Hematopoietic multipotent progenitor cell treated with erythropoietin and hydrocortisone succinate and interleukin-3 and kit ligand, for 17 days (in vitro differentiated cells): Measurements from ENCODE around the gene CRY1.
"Not testable (repeated sequence)": the region's sequence is repeated elsewhere in the genome, so short reads cannot be mapped to it uniquely, and the experiment has no call there.

Experiments used
- DNase-seq: peaks from one replicate; pipeline ENCODE4 v3.0.0-alpha.2; 2015; ENCODE audit warnings: low spot score

The CRY1 gene

DNA sequence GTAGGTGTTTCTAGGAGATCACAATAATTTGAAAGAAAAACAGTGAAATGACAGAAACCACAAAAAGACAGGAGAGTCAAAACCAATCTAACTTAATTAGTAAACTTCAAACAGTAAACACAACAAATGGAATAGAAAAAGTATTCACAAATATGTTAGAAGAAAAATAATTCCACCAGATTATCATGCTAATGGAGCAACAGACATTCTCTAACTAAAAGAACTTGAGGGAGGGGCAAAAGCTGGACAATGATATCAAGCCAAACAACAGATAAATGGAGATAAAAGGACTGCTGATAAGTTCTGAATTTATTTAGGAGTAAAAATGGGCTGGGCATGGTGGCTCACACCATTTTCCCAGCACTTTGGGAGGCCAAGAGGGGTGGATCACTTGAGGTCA, 28.7 kb downstream of the CRY1 start:
- DNase-seq: no peak

DNA sequence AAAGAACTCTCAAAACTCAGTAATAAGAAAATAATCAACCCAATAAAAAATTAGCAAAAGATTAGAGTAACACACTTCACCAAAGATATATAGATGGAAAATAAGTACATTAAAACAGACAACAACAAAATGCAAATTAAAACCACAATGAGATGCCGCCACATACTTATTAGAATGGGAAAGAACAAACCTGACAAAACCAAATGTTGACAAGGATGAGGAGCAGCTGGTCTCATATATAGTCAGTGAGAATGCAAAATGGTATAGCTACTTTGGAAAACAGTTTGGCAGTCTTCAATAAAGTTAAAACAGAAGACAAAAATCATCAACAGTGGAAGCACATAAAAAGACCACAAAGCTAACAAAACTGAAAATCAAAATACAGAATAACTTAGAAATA, 29.1 kb downstream of the CRY1 start:
- DNase-seq: no peak

DNA sequence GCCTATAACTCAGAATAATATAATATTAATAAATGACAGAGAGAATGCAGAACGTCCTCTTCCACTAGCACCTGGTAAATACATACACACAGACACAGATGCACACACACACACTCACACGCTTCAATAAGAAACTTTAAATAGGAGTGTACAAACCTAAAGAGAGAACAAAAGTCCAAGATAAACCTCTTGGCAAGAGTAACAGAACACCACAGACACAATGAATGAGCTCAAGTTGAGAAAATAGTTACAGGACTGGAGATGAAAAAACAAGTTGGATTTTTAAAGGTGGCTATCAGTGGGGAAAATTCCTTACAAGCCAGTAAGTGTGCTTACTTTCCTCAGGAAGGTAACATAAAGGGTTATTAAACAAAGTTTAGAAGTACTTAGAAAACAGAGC, 35.2 kb downstream of the CRY1 start:
- DNase-seq: no peak

DNA sequence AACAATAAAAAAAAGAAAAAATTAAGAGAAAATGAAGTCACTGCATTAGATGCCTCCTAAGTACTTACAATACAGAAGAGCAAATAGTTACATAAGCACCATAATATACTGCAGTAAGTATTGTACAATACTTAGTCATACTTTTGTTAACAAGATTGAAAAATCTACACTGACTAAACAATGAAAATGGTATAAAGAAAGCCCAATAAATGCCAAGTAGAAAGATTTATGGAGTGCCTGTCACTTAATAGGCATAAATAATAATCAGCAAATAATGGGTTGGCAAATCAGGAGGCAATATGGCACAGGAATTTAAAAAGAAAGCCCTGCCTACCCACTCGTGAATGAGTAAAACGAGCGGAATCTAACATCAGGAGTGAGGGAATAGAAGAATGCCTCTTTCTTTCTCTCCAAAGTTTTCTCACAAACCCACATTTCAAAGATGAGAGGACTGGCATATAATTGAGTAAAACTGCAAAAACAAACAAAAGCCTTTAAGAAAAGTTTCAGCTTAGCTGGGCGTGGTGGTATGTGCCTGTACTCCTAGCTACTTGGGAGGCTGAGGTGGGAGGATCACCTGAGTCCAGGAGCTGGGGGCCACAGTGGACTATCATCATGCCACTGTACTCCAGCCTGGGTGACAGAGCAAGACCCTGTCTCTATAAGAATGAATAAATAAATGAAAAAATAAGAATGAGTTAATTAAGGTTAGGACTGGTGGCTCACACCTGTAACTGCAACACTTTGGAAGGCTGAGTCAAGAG, 36.1 kb downstream of the CRY1 start:
- DNase-seq: no peak

DNA sequence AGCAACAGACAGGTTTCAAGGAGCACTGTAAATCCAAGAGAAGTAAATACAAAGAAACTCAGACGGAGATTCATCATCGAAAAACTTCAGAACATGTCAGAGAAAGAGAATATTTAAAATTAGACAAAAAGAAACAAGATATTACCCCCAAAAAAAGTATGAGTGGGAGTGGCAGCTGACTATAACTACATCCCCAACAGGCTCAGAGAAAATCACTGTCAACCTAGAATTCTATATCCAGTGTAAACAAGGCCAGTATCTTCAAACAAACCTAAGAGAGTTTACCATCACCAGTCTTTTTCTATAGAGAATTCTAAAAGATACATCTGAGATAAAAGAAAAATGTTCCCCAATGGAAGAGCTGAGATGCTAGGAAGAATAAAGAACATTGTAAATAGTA, 39.6 kb downstream of the CRY1 start:
- no peak for DNase-seq

DNA sequence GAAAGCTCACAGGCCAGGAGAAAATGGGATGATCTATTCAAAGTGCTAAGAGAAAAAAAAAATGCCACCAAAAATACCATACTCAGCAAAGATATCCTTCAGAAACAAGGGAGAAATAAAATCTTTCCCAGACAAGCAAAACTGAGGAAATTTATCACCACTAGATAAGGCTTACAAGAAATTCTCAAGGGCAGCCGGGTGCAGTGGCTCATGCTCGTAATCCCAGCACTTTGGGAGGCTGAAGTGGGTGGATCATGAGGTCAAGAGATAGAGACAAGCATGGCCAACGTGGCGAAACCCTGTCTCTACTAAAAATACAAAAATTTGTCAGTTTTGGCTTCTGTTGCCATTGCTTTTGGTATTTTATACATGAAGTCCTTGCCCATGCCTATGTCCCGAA, 48.2 kb downstream of the CRY1 start:
- DNase-seq: no peak

DNA sequence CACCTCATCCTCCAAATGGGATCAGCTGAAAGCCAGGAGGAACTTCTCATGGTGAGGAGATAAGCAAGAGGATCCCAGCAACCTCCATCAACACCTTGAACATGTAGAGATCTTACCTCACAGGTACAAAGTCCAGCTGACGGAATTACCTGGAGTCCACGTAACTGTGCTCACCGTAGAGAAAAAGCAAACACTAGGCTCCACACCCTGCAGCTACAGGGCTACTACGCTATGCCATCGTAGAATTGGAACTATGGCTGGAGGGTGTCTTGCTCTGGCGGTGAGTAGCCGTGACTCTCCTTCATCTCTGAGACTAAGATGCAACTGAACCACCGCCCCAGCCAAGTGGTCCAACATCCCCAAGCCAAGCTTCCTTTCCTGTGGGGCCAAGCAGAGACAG, 50.5 kb downstream of the CRY1 start:
- no peak for DNase-seq

DNA sequence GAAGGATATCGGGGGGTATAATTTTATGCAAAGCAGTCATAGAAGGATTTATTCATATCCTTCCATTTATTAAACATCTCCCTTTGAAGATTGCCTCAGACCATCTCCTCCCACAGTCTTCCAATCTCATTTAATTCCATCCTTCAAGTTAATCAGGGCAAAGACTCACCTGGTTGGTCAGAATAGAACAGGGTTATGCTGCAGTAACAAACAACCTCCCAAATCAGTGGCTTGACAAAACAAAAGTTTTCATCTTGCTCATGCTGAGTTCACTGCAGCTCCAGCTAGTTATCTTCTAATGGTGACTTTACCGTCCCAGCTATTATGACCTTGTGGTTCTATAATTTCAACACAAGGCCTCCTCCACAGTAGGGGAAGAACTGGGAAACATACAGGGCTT, 57.6 kb downstream of the CRY1 start:
- no peak for DNase-seq

DNA sequence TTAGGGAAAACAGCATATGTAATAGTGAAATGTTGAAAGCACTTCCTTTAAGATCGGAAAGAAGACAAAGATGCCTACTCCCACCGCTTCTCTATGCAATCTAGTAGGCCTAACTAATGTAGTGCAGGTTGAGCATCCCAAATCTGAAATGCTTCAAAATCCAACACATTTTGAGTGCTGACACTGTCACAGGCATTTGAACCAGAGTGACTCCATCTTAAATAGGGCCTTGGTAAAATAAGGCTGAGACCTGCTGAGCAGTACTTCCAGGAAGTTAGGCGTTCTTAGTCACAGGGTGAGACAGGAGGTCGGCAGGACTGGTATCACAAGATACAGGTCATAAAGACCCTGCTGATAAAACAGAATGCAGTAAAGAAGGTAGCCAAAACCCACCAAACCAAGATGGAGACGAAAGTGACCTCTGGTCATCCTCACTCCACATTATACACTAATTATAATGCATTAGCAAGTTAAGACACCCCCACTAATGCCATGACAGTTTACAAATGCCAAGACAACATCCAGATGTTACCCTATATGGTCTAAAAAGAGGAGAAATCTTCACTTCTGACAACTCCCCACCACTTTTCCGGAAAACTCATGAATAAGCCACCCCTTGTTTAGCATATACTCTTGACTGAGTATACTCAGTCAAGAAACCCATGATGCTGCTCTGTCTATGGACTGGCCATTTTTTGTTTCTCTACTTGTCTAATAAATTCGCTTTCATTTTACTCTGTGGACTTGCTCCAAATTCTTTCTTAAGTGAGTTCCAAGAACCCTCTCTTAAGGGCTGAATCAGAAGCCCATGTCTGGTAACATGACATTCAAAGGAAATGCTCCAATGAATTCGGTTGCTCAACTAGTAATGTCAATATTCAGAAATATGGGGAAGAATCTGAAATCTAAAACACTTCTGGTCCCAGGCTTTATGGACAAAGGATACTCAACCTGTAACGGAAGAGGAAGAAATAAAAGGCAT, 59.3 kb downstream of the CRY1 start:
- DNase-seq: no peak

DNA sequence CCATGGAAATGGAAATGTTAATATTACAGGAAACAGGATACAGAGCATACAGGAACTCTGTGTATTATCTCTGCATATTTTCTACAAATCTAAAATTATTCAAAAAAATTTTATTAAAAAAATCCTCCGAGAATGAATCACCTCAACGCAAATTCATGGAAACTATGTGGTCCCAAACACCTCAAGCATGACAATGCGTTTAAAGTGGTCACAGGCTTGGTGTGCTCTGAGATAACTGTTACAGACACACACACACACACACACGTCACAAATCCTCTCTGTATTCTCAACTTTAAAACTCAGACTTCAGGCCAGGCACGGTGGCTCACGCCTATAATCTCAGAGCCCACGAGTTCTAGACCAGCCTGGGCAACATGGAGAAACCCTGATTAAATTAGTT, 61.1 kb downstream of the CRY1 start:
- DNase-seq: no peak

DNA sequence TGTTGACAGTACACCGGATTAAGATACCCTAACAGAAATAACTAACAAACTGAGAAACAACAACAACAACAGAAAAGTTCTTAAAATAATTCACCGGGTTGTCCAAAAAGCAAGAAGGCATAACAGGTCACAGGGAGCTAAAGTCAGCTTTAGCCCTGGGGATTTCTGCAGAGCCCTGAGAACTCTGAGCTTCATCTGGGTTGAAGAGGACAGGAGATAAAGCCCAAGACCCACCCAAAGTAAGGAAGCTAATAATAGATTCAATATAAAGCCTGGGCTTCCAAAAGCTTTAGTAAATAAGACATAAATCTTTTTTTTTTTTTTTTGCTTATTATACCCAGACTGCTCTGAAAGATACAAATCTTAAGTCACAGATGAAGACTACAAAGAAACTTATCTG, 62.3 kb downstream of the CRY1 start:
- DNase-seq: no peak

DNA sequence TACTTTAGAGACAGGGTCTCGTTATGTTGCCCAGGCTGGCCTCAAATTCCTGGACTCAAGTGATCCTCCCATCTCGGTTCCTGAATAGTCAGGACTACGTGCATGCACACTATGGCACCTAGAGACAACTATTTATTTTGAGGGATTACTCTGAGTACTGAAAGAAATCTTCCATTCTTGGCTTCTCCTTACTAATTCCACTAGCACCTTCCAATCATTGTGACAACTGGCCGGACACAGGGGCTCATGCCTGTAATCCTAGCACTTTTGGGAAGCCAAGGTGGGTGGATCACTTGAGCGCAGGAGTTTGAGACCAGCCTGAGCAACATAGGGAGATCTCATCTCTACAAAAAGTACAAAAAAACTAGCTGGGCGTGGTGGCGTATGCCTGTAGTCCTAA, 64.3 kb downstream of the CRY1 start:
- no peak for DNase-seq

DNA sequence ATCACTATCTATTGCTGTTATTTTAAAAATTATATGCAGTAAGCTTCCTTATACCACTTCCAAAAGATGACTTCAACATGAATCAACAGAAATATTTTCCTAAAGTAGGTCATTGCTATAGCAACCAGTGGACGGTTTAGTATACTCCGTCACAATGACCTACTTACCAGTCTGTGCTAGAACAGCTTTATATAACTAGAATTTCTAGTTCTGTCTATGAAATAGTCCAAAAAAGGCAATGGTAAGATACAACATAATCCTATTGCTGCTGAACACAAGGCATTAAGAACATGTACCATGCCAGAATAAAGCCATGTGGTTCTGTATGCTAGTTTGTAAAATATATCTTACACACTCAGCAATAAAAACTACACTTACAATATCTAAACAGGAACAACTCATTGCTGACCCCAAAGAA, 65.7 kb downstream of the CRY1 start:
- DNase-seq: no peak

DNA sequence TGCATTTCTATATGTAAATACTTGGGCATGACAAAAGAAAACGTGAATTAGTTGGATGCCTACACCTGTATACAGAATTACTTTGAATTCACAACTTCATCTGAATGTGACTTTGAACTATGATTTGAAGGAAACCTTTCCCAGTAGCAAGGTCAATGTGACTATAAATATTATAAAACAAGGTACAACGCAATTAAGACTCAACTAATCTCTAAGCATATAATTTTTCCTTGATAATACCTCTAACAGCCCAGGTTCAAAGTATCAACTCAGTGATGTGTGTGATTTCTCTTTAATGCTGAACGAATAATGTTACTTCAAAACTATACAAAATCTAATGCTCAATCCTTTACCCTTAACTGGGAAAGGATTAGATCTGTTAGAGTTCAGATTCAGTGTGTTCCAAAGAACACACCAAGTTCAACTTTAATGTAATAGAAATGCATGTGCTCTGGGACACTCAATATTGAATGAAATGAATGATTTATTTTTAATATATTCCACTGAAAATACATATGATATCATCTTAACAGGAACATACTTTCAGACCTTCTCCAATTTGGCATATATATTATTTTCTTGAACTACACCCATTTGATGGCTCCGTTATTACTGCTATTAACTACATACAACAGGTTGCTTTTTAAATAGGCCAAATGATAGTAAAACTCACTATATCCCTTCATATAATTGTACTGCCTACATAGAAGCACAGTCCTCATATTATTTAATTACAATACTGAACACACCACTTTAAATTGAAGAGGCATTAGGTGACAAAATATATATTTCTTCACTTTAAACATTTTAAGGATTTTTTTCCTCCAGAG, 66.3 kb downstream of the CRY1 start:
- no peak for DNase-seq

DNA sequence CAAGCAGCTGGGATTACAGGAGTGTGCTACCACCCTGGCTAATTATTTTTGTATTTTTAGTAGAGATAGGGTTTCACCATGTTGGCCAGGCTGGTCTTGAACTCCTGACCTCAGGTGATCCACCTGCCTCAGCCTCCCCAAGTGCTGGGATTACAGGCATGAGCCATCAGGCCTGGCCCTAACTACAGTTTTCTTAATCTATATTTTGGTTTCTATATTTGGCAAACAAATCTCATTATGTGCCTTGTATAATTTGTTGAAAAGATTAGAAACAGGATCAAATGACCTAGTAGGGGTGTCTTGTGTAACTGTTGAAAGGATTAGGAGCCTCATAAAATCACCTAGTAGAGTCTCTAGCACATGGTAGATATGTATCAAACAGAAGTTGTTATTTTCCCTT, 67.0 kb downstream of the CRY1 start:
- not testable (repeated sequence) for DNase-seq

DNA sequence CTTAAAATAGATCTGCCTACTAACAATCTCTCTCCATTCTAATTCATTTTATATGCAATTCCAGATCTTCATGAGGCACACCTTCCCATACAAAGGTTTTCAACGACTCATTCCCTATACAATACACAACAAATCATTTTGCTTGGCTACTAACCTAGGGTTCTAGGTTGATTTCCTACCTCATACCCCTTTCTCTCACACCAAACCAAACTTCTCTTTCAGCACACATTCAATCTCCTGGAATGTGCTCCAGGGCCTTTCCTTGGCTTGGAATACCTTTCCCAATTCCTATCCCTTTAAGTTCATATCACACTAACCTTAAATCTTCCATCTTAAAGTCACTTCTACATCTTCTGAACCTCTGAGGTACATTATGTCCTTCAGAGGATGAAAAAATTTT, 67.7 kb downstream of the CRY1 start:
- no peak for DNase-seq

DNA sequence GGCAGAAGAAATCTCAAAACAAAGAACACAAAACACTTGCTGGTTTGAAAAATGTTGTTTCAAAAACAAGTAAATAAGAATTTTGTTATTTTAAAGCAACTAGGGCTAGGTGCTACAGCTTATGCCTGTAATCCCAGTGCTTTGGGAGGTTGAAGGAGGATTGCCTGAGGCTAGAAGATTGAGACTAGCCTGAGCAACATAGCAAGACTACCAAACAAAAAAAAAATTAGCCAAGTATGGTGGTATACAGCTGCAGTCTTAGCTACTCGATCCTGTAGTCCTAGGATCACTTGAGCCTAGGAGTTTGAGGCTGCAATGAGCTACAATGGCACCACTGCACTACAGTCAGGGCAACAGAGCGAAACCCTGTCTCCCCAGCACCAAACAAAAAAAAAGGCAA, 73.8 kb downstream of the CRY1 start:
- no peak for DNase-seq

DNA sequence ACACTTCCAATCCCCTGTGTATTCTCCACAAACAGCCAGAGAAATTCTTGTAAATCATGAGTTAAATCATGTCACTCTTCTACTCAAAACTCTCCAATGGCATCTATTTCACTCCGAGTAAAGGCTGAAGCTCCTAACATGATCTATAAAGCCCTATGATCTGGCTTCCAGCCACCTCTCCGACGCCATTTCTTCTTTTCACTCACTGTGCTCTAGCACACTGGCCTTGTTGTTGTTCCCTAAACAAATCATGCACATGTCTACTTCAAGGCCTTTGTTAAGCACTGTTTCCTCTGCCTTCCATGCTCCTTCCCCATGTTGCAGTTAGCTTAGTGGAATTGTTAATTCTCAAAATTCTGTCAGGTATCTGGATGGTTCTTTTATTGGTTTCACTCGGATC, 76.3 kb downstream of the CRY1 start:
- DNase-seq: no peak

DNA sequence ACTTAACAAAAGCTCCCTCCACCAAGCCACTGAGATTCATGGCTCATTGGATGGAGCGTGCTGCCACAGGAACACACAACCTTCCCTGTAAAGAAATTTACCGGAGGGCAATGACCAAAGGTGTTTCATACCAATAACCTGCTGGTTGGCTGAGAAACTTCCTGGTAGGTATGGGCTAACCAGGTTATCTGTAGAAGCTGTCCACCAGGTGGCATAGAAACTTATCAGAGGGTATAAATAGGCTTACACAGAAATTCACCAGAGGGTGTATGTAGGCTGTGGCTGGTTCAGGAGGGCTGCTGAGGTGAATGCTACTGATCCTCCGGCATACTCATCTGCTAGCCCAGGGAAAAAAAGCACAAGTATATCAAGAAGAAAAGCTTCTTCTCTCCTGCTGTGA, 79.3 kb downstream of the CRY1 start:
- DNase-seq: no peak

DNA sequence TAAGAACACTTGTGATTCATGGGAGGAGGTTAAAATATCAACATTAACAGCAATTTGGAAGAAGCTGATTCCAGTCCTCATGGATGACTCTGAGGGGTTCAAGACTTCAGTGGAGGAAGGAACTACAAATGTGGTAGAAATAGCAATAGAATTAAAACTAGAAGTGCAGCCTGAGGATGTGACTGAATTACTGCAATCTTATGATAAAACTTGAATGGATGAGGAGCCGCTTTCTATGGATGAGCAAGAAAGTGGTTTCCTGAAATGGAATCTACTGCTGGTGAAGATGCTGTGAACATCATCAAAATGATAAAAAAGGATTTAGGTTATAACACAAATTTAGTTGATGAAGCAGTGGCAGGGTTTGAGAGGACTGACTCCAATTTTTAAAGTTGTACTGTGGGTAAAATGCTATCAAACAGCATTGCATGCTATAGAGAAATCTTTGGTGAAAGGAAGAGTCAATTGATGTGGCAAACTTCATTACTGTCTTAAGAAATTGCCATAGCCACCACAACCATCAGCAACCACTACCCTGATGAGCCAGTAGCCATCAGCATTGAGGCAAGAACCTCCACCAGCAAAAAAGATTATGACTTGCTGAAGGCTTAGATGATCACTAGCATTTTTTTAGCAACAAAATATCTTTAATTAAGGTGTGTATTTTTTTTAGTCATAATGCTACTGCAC, 80.5 kb downstream of the CRY1 start:
- no peak for DNase-seq

DNA sequence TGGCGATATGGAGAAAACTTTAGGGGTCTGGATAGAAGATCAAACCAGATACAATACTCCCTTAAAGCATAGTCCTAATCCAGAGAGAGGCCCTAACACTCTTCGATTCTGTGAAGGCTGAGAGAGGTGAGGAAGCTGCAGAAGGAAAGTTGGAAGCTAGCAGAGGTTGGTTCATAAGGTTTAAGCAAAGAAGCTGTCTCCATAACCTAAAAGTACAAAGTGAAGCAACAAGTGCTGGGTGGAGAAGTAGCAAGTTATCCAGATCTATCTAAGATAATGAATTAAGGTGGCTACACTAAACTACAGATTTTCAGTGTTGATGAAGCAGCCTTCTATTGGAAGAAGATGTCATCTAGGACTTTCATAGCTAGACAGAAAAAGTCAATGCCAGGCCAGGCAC, 81.8 kb downstream of the CRY1 start:
- no peak for DNase-seq

DNA sequence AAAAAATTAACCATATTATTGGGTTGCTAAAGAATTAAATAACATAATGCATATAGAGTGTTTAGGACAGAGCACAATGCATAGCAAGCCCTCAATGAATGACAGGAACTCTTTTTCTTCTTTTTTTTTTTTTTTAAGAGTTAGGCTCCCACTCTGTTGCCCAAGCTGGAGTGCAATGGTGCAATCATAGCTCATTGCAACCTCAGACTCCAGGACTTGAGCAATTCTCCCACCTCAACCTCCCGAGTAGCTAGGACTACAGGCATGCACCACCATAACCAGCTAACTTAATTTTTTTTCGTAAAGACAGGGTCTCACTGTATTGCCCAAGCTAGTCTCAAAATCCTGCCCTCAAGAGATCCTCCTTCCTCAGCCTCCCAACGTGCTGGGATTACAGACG, 85.9 kb downstream of the CRY1 start:
- DNase-seq: no peak
